Activated CD8-positive, alpha-beta memory T cell treated with anti-CD3 and anti-CD28 coated beads, Interleukin-2, amount 50 U/mL, for 4 hours (primary cell): ENCODE results near the gene C12orf75.
"Not testable (repeated sequence)": the region's sequence is repeated elsewhere in the genome, so short reads cannot be mapped to it uniquely, and the experiment has no call there.

Experiments used
- DNase-seq: peaks from one replicate; pipeline ENCODE4 v3.0.0-alpha.2; 2020

C12orf75 gene

GRCh38 chr12:105330283-105330930, at the start of gene C12orf75:
Gene C12orf75 (plus strand): TSS chr12:105330691. CDS start chr12:105330892, 201 bp downstream.
- DNase-seq, result peak; percentile 84

- DNase-seq, result no peak
Measured at GRCh38 chr12:105280966-105281693, 49.4 kb upstream of the C12orf75 start.

GRCh38 chr12:105281694-105282049, 48.8 kb upstream of the C12orf75 start:
- DNase-seq, result no peak

- no peak for DNase-seq
Measured at GRCh38 chr12:105285378-105285777, 45.1 kb upstream of the C12orf75 start.

- no peak for DNase-seq
Measured at GRCh38 chr12:105287408-105287807, 43.1 kb upstream of the C12orf75 start.

- DNase-seq, result no peak
Measured at GRCh38 chr12:105288311-105288996, 42.0 kb upstream of the C12orf75 start.

GRCh38 chr12:105289114-105289904, 41.2 kb upstream of the C12orf75 start:
- DNase-seq, result no peak

GRCh38 chr12:105291531-105291930, 39.0 kb upstream of the C12orf75 start:
- no peak for DNase-seq

- DNase-seq, result no peak
Measured at GRCh38 chr12:105292705-105293104, 37.8 kb upstream of the C12orf75 start.

- no peak for DNase-seq
Measured at GRCh38 chr12:105293187-105293586, 37.3 kb upstream of the C12orf75 start.

- DNase-seq, result no peak
Measured at GRCh38 chr12:105294161-105294560, 36.3 kb upstream of the C12orf75 start.

GRCh38 chr12:105294886-105295479, 35.5 kb upstream of the C12orf75 start:
- DNase-seq, result no peak

- no peak for DNase-seq
Measured at GRCh38 chr12:105296116-105297089, 34.1 kb upstream of the C12orf75 start.

- DNase-seq, result no peak
Measured at GRCh38 chr12:105300883-105301282, 29.6 kb upstream of the C12orf75 start.

GRCh38 chr12:105301696-105302095, 28.8 kb upstream of the C12orf75 start:
- no peak for DNase-seq

- DNase-seq, result not testable (repeated sequence)
Measured at GRCh38 chr12:105302986-105303385, 27.5 kb upstream of the C12orf75 start.

GRCh38 chr12:105304626-105305025, 25.9 kb upstream of the C12orf75 start:
- DNase-seq, result not testable (repeated sequence)

- not testable (repeated sequence) for DNase-seq
Measured at GRCh38 chr12:105307601-105308314, 22.7 kb upstream of the C12orf75 start.

GRCh38 chr12:105308839-105309238, 21.7 kb upstream of the C12orf75 start:
- not testable (repeated sequence) for DNase-seq

- DNase-seq, result not testable (repeated sequence)
Measured at GRCh38 chr12:105309384-105309783, 21.1 kb upstream of the C12orf75 start.
